Left ventricle myocardium inferior (tissue), 1 donor: ENCODE measurements around the gene ZCCHC2. TPM values are rescaled to one million over a fixed set of nuclear protein-coding genes. Genes with fewer than 3 reads are reported as not detected.

ENCODE experiments used
- DNase-seq: peaks from one replicate; pipeline ENCODE4 v3.0.0-alpha.2; 2020
- H3K27ac ChIP-seq: fragments of 200-600 bp; replicated peaks from 2 replicates; pipeline ENCODE4 v1.8.0; 2021
- H3K27me3 ChIP-seq: fragments of 200-600 bp; 2 replicates; pipeline ENCODE4 v1.8.0; 2021; ENCODE audit warnings: low read depth
- H3K36me3 ChIP-seq: fragments of 200-600 bp; 2 replicates; pipeline ENCODE4 v1.8.0; 2021
- H3K4me1 ChIP-seq: fragments of 200-600 bp; 2 replicates; pipeline ENCODE4 v1.8.0; 2021
- H3K4me3 ChIP-seq: fragments of 200-600 bp; 2 replicates; pipeline ENCODE4 v1.8.0; 2021; ENCODE audit warnings: mild to moderate bottlenecking, moderate library complexity
- H3K9me3 ChIP-seq: fragments of 200-600 bp; replicated peaks from 2 replicates; pipeline ENCODE4 v1.8.0; 2021
- intact Hi-C: fragments of 100-400 bp; cut with micrococcal nuclease; formaldehyde crosslinking; loops from one replicate; pipeline ENCODE4 v1.11.0; 2022
- total RNA-seq: library from RNA; stranded (reverse); fragmentation: NEBNext Ultra II Directional; extraction: Animal tissue kit (Norgen Biotek cat#: 25700); gene quantifications from one replicate; pipeline ENCODE4 v1.2.1, GENCODE V29; 2021
- TF ChIP-seq, protein P1 (sequence below): fragments of 200-600 bp; IDR thresholded peaks from 2 replicates; pipeline ENCODE4 v1.8.0; 2021; ENCODE audit warnings: antibody characterized with exemption, mild to moderate bottlenecking, borderline replicate concordance
- donor health status: DM: no; HTN: yes; CAD: no; lungs with severe emphysema.

The ZCCHC2 gene
- total RNA-seq, 1 donor from 2014 or later, result 13.1 TPM

DNA sequence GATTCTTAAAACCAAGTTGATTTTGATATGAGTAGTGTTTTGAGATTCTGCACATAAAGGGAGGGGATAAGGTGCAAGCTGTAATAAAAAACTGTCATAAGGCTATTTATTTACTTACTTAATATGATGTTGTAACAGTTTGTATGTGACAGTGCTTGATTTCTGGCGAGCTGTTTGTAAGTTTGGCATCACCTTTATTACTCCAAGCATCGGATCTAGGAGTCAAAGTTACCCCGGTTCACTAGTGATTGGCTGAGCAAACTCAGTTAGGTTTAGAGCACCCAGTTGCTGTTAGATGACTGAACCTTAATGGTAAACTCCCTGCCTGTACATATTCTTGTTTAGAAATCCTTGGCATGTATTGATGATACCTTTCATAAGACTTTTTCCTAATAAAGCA, 16.1 kb downstream of the ZCCHC2 start:
- H3K9me3 ChIP-seq, result no peaks in the 10 kb centered on the region
- no peak overlapping the region for H3K4me3 ChIP-seq
- peaks cover 39% of the 10 kb centered on the region for H3K36me3 ChIP-seq
- H3K4me1 ChIP-seq, result peaks cover 60% of the 10 kb centered on the region
- no peak for DNase-seq
- intact Hi-C loops, result no loop called here
- H3K27ac ChIP-seq, result no peak overlapping the region
- TF ChIP-seq, protein P1, sequence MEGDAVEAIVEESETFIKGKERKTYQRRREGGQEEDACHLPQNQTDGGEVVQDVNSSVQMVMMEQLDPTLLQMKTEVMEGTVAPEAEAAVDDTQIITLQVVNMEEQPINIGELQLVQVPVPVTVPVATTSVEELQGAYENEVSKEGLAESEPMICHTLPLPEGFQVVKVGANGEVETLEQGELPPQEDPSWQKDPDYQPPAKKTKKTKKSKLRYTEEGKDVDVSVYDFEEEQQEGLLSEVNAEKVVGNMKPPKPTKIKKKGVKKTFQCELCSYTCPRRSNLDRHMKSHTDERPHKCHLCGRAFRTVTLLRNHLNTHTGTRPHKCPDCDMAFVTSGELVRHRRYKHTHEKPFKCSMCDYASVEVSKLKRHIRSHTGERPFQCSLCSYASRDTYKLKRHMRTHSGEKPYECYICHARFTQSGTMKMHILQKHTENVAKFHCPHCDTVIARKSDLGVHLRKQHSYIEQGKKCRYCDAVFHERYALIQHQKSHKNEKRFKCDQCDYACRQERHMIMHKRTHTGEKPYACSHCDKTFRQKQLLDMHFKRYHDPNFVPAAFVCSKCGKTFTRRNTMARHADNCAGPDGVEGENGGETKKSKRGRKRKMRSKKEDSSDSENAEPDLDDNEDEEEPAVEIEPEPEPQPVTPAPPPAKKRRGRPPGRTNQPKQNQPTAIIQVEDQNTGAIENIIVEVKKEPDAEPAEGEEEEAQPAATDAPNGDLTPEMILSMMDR, result no peak
- no peaks in the 10 kb centered on the region for H3K27me3 ChIP-seq

DNA sequence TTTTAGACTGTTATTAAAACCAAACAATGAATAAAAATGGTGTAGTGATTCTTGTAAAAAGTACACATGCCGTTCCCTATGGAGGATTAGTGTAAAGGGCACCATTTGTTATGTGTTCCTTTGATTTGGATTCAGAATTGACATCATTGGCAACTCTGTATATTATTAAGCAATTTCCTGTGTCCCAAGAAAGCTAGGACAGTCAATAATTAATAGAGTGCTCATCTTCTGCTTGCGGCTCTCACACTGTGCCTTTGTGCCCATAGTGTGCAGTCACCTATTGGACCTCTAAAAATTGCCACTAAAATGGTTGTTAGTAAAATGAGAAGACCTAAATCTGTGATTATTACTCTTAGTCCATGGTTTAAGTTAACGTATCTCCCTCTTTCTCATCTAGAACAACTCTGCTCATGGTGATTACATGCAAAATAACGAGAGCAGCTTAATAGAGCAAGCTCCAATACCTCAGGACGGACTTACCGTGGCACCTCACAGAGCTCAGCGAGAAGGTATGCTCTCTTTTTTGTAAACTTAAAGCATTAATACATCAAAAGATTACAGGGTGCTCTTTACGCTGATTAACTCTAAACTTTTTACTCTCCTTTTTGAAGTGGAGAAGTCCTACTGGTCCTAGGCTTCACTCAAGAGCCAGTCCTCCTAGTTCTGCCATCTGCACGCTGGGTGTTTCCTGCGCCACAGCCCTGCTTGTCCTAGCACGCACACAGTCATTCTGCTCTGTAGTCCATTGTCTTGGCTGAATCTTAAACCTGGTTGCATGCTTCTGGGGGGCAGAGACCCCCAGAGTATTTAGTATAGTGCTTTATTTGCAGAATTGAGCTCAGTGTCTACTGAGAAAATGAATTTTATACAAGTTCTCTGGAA, 16.7 kb downstream of the ZCCHC2 start:
- intact Hi-C loops, result no loop called here
- no peak overlapping the region for H3K4me3 ChIP-seq
- peaks cover 55% of the 10 kb centered on the region for H3K4me1 ChIP-seq
- no peak overlapping the region for H3K27ac ChIP-seq
- DNase-seq, result no peak
- TF ChIP-seq, protein P1, result no peak
- H3K36me3 ChIP-seq, result peaks cover 44% of the 10 kb centered on the region
- no peaks in the 10 kb centered on the region for H3K27me3 ChIP-seq
- no peaks in the 10 kb centered on the region for H3K9me3 ChIP-seq

DNA sequence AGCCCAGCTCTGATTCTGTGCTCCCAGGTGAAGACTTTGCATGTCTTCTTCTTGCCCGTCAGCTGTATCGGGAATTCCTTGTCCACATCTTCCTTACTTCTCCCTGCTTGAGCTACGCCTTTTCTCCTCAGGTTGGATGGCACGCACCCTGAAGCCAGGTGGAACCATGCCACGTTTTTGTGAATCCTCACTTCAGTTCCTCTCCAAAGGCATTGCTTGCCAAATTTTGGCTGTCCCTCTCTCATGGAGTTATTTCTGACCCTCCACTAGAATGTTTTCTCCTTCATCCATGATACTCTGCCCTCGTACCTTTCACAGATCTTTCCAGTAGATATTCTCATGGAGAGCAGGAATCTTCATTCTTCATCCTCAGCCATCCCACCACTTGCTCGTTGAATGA, 20.2 kb downstream of the ZCCHC2 start:
- intact Hi-C loops, result no loop called here
- TF ChIP-seq, protein P1, result no peak
- peaks cover 77% of the 10 kb centered on the region for H3K36me3 ChIP-seq

DNA sequence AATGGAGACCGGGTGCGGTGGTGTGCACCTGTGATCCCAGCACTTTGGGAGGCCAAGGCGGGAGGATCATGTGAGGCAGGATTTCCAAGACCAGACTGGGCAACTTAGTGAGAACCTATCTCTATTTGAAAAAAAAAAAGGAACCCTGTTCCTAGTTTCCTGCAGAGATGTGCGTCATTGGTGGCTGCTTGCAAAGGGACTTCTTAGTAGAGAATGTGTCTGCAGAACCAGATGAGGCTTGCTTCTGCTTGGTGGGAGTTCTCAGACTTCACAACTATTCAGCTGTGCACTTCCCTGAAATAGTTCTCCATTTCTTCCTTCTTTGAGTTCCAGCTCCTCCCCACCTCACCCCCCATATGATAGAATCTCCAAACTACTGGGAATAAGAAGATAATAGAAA, 22.3 kb downstream of the ZCCHC2 start:
- no peak overlapping the region for H3K27ac ChIP-seq
- H3K4me1 ChIP-seq, result peaks cover 31% of the 10 kb centered on the region
- intact Hi-C loops, result no loop called here
- H3K4me3 ChIP-seq, result no peak overlapping the region
- TF ChIP-seq, protein P1, result no peak
- peaks cover 81% of the 10 kb centered on the region for H3K36me3 ChIP-seq
- no peaks in the 10 kb centered on the region for H3K27me3 ChIP-seq
- no peaks in the 10 kb centered on the region for H3K9me3 ChIP-seq
- DNase-seq, result no peak

More for the DNA sequence above, 20.2 kb downstream of the ZCCHC2 start:
- H3K27ac ChIP-seq, result no peak overlapping the region
- H3K4me3 ChIP-seq, result no peak overlapping the region
- H3K9me3 ChIP-seq, result no peaks in the 10 kb centered on the region
- no peak for DNase-seq
- H3K27me3 ChIP-seq, result no peaks in the 10 kb centered on the region
- peaks cover 33% of the 10 kb centered on the region for H3K4me1 ChIP-seq

DNA sequence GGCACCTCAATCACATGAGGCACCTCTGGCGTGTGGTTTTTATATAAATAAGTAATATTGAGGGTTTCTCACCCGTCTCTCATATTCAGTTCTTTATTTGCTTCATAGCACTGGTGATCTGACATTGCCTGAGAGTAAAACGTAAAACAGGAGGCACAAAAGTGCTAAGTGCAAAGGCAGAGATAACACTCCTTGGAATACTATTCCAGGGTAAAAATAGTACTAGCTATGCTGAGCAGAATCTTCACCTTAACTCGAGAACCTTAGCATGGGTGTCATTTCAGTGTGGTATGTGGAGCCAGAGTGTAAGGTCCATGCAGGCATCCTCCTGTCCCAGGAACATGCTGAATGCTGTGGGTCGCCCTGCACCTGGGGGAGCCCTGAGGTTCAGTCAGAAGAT, 26.9 kb downstream of the ZCCHC2 start:
- Histone ChIP-seq H3K27ac (no peak overlapping the region), H3K27me3 (no peaks in the 10 kb centered on the region), H3K4me1 (peaks cover 34% of the 10 kb centered on the region), H3K36me3 (peaks cover 67% of the 10 kb centered on the region), H3K4me3 (no peak overlapping the region), H3K9me3 (no peaks in the 10 kb centered on the region)
- no peak for DNase-seq
- intact Hi-C loops, result no loop called here
- TF ChIP-seq, protein P1, result no peak
